Right kidney (tissue), 1 donor: Measurements from ENCODE around the gene CDH4.

Source experiments
- DNase-seq: peaks from one replicate; pipeline ENCODE4 v3.0.0-alpha.2; 2016

The CDH4 gene

GRCh38 chr20:61923371-61924166 is 671.5 kb downstream of the CDH4 start:
- no peak for DNase-seq

GRCh38 chr20:61924211-61924857 is 672.3 kb downstream of the CDH4 start:
- no peak for DNase-seq

- DNase-seq: no peak
These were observed 672.9 kb downstream of the CDH4 start for GRCh38 chr20:61924858-61925554.

GRCh38 chr20:61925555-61926252 is 673.6 kb downstream of the CDH4 start:
- DNase-seq: no peak

- DNase-seq: no peak
These were observed 674.2 kb downstream of the CDH4 start for GRCh38 chr20:61926253-61926613.

- DNase-seq: no peak
These were observed 674.7 kb downstream of the CDH4 start for GRCh38 chr20:61926796-61927192.

- no peak for DNase-seq
These were observed 675.2 kb downstream of the CDH4 start for GRCh38 chr20:61927193-61927825.

GRCh38 chr20:61927826-61928541 is 675.9 kb downstream of the CDH4 start:
- no peak for DNase-seq

GRCh38 chr20:61929561-61929960 is 677.5 kb downstream of the CDH4 start:
- DNase-seq: no peak

GRCh38 chr20:61929971-61930666 is 678.1 kb downstream of the CDH4 start:
- DNase-seq: no peak

- no peak for DNase-seq
These were observed 678.9 kb downstream of the CDH4 start for GRCh38 chr20:61930776-61931475.

- no peak for DNase-seq
These were observed 679.6 kb downstream of the CDH4 start for GRCh38 chr20:61931476-61932198.

GRCh38 chr20:61932199-61932592 is 680.1 kb downstream of the CDH4 start:
- no peak for DNase-seq

- no peak for DNase-seq
These were observed 680.8 kb downstream of the CDH4 start for GRCh38 chr20:61932711-61933480.

GRCh38 chr20:61933481-61933950 is 681.5 kb downstream of the CDH4 start:
- DNase-seq: no peak

GRCh38 chr20:61933951-61934715 is 682.1 kb downstream of the CDH4 start:
- no peak for DNase-seq

GRCh38 chr20:61934716-61935530 is 682.9 kb downstream of the CDH4 start:
- DNase-seq: no peak
